CD4-positive, CD25-positive, alpha-beta regulatory T cell (primary cell): ENCODE results near the gene DCLK2. TPM values are rescaled to one million over a fixed set of nuclear protein-coding genes. Genes with fewer than 3 reads are reported as not detected.

Source experiments
- ATAC-seq, 2 donors: fragments of 150-1000 bp; cut with Tn5 transposase; one replicate each; pipeline ENCODE4 v1.10.0; 2021; ENCODE audit warnings: low read depth in 2 of 2, moderate number of reproducible peaks in 2 of 2, moderate library complexity in 1 of 2
- DNase-seq, 3 donors: peaks; one replicate each; pipeline versions ENCODE4 v3.0.0 to v3.0.0-alpha.2; 2012 to 2022; ENCODE audit warnings: mixed read lengths in 1 of 3
- H3K27ac ChIP-seq: one replicate; pipeline ENCODE4 v1.7.0; 2013; ENCODE audit warnings: mild to moderate bottlenecking, low read length; ENCODE audit not compliant: insufficient read depth, poor library complexity, severe bottlenecking
- H3K27me3 ChIP-seq: one replicate; pipeline ENCODE4 v1.7.0; 2013; ENCODE audit warnings: low read length; ENCODE audit not compliant: control insufficient read depth, insufficient read depth
- H3K36me3 ChIP-seq: one replicate; pipeline ENCODE4 v1.7.0; 2013; ENCODE audit warnings: mild to moderate bottlenecking, low read length, moderate library complexity; ENCODE audit not compliant: control insufficient read depth, insufficient read depth
- H3K4me1 ChIP-seq: 2 replicates; pipeline ENCODE4 v1.7.0; 2013; ENCODE audit warnings: mild to moderate bottlenecking, low read length; ENCODE audit not compliant: insufficient read depth, control insufficient read depth, poor library complexity, severe bottlenecking
- H3K4me3 ChIP-seq: one replicate; pipeline ENCODE4 v1.7.0; 2013; ENCODE audit warnings: low read depth, mild to moderate bottlenecking, low read length, moderate library complexity
- H3K9me3 ChIP-seq, 2 experiments: 1 replicate in 1 of 2; 2 replicates in 1 of 2; pipeline ENCODE4 v1.7.0; 2013; ENCODE audit warnings: low read length in 2 of 2, mild to moderate bottlenecking in 1 of 2, moderate library complexity in 1 of 2; ENCODE audit not compliant: control insufficient read depth in 2 of 2
- H3K27ac Mint-ChIP-seq, 3 donors: one replicate each; pipeline ENCODE4 v1.8.0; 2020 to 2022; ENCODE audit warnings: mild to moderate bottlenecking in 3 of 3, mixed read lengths in 3 of 3, moderate library complexity in 2 of 3
- H3K27me3 Mint-ChIP-seq: one replicate; pipeline ENCODE4 v1.8.0; 2022; ENCODE audit warnings: mild to moderate bottlenecking, mixed read lengths
- H3K36me3 Mint-ChIP-seq: one replicate; pipeline ENCODE4 v1.8.0; 2020; ENCODE audit warnings: mixed read lengths
- H3K4me1 Mint-ChIP-seq, 4 donors: one replicate each; pipeline ENCODE4 v1.8.0; 2020 to 2022; ENCODE audit warnings: mixed read lengths in 4 of 4, mild to moderate bottlenecking in 1 of 4
- H3K4me3 Mint-ChIP-seq, 4 donors: one replicate each; pipeline ENCODE4 v1.8.0; 2020 to 2022; ENCODE audit warnings: mild to moderate bottlenecking in 4 of 4, mixed read lengths in 4 of 4, moderate library complexity in 3 of 4
- H3K9me3 Mint-ChIP-seq, 7 donors: one replicate each; pipeline ENCODE4 v1.8.0; 2020 to 2022; ENCODE audit warnings: mixed read lengths in 7 of 7, mild to moderate bottlenecking in 3 of 7, moderate library complexity in 2 of 7
- polyA plus RNA-seq, 4 donors: library from polyadenylated mRNA; unstranded; fragments of 300-500 nt; fragmentation: Illumina TruSeq; gene quantifications; one replicate each; pipeline ENCODE4 v1.2.3, GENCODE V29; 2021
- total RNA-seq: library from RNA; stranded (reverse); gene quantifications from one replicate; pipeline ENCODE4 v1.2.3, GENCODE V29; 2022

DCLK2 gene
- total and polyA plus RNA-seq, 5 donors from 2014 or later: 0.12 TPM; not detected in 4

- no peak for DNase-seq
- peaks cover 4% of the 10 kb centered on the region for H3K27me3 Mint-ChIP-seq
- ATAC-seq: no peak
- Histone ChIP-seq H3K27me3 (no peaks in the 10 kb centered on the region), H3K4me3 (no peak overlapping the region), H3K27ac (no peak overlapping the region), H3K4me1 (no peaks in the 10 kb centered on the region), H3K36me3 (no peaks in the 10 kb centered on the region), H3K9me3 (no peaks in the 10 kb centered on the region)
- peaks cover 0 to 6% (median 0%) of the 10 kb centered on the region in 7 donors for H3K9me3 Mint-ChIP-seq
- H3K4me3 Mint-ChIP-seq: no peak overlapping the region
- no peaks in the 10 kb centered on the region for H3K36me3 Mint-ChIP-seq
- H3K27ac Mint-ChIP-seq: no peak overlapping the region
- H3K4me1 Mint-ChIP-seq: no peaks in the 10 kb centered on the region
These were observed 63.5 kb downstream of the DCLK2 start for GRCh38 chr4:150141756-150142155.

GRCh38 chr4:150142831-150143230 is 64.6 kb downstream of the DCLK2 start:
- Mint-ChIP-seq H3K27ac (no peak overlapping the region), H3K27me3 (peaks cover 3% of the 10 kb centered on the region), H3K4me3 (no peak overlapping the region), H3K9me3 (peaks cover 0 to 6% (median 0%) of the 10 kb centered on the region in 7 donors), H3K36me3 (no peaks in the 10 kb centered on the region), H3K4me1 (no peaks in the 10 kb centered on the region)
- H3K27ac ChIP-seq: no peak overlapping the region
- ATAC-seq: no peak
- no peaks in the 10 kb centered on the region for H3K9me3 ChIP-seq
- no peak overlapping the region for H3K4me3 ChIP-seq
- H3K4me1 ChIP-seq: no peaks in the 10 kb centered on the region
- no peaks in the 10 kb centered on the region for H3K36me3 ChIP-seq
- H3K27me3 ChIP-seq: no peaks in the 10 kb centered on the region
- DNase-seq: no peak

- Histone ChIP-seq H3K36me3 (no peaks in the 10 kb centered on the region), H3K9me3 (no peaks in the 10 kb centered on the region), H3K4me3 (no peak overlapping the region), H3K27me3 (no peaks in the 10 kb centered on the region), H3K27ac (no peak overlapping the region), H3K4me1 (no peaks in the 10 kb centered on the region)
- H3K4me3 Mint-ChIP-seq: no peak overlapping the region
- H3K27me3 Mint-ChIP-seq: peaks cover 6% of the 10 kb centered on the region
- peaks cover 0 to 6% (median 0%) of the 10 kb centered on the region in 7 donors for H3K9me3 Mint-ChIP-seq
- DNase-seq (no peak), ATAC-seq (no peak)
- H3K27ac Mint-ChIP-seq: no peak overlapping the region
- H3K36me3 Mint-ChIP-seq: no peaks in the 10 kb centered on the region
- H3K4me1 Mint-ChIP-seq: no peaks in the 10 kb centered on the region
These were observed 67.1 kb downstream of the DCLK2 start for GRCh38 chr4:150145090-150145945.

- no peaks in the 10 kb centered on the region for H3K36me3 ChIP-seq
- H3K9me3 ChIP-seq: no peaks in the 10 kb centered on the region
- no peak overlapping the region for H3K4me3 ChIP-seq
- H3K27ac ChIP-seq: no peak overlapping the region
- no peak for DNase-seq
- Mint-ChIP-seq H3K36me3 (no peaks in the 10 kb centered on the region), H3K27me3 (peaks cover 6% of the 10 kb centered on the region), H3K4me3 (no peak overlapping the region), H3K4me1 (no peaks in the 10 kb centered on the region), H3K27ac (peak overlapping the region in 1 of 3 donors; percentile 20), H3K9me3 (peaks cover 0 to 6% (median 0%) of the 10 kb centered on the region in 7 donors)
- no peaks in the 10 kb centered on the region for H3K27me3 ChIP-seq
- ATAC-seq: no peak
- no peaks in the 10 kb centered on the region for H3K4me1 ChIP-seq
These were observed 67.7 kb downstream of the DCLK2 start for GRCh38 chr4:150145946-150146340.

DNA sequence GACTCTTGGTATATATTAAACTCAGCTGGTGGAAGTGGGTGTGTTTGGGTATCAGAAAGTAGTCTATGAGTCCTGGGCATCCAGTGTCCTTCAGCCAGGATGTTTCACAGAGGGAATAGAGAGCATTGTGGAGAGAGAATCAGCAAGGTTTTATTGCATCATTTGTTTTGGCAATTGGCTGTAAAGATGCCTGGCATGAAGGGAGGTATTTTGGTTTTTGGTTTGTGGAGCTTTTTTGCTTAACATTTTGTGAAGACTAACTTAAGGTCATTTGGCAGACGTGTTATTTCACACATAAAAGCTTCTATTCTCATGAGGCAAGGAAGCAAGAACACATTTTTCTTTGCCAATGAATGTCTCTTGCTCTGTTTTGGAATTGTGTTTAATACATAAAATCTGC is 71.1 kb downstream of the DCLK2 start:
- ATAC-seq (no peak), DNase-seq (no peak)
- H3K9me3 Mint-ChIP-seq: peaks cover 0 to 1% (median 0%) of the 10 kb centered on the region in 7 donors
- H3K4me1 Mint-ChIP-seq: peaks cover 0 to 2% (median 0%) of the 10 kb centered on the region in 4 donors
- H3K27me3 ChIP-seq: no peaks in the 10 kb centered on the region
- H3K36me3 ChIP-seq: no peaks in the 10 kb centered on the region
- no peak overlapping the region for H3K4me3 Mint-ChIP-seq
- no peak overlapping the region for H3K27ac ChIP-seq
- H3K27me3 Mint-ChIP-seq: peaks cover 6% of the 10 kb centered on the region
- H3K4me1 ChIP-seq: no peaks in the 10 kb centered on the region
- H3K27ac Mint-ChIP-seq: no peak overlapping the region
- H3K4me3 ChIP-seq: no peak overlapping the region
- no peaks in the 10 kb centered on the region for H3K36me3 Mint-ChIP-seq
- H3K9me3 ChIP-seq: no peaks in the 10 kb centered on the region

DNA sequence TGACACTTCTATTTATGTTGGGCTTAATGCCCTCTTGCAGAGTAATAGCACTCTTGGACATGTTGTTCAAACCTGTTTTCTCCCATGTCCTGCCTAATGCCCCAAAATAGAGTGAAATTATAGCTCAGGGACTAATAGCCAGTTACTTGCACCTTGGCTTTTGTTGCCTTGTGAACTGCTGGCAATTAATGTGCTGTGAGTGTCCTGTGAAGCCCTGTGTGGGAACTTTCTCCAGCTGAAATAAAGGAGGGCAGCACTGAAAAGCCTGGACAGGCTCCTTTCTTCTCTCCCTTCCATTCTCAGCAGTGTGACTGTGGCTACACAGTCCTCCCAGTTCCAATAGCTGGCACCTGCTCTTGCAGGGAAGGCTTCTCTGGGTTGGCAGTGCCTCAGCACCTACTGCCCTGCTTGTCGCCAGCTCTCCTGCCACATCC is 72.4 kb downstream of the DCLK2 start:
- no peak overlapping the region for H3K4me3 Mint-ChIP-seq
- H3K36me3 Mint-ChIP-seq: no peaks in the 10 kb centered on the region
- no peaks in the 10 kb centered on the region for H3K4me1 ChIP-seq
- no peak overlapping the region for H3K27ac ChIP-seq
- peaks cover 0 to 2% (median 0%) of the 10 kb centered on the region in 7 donors for H3K9me3 Mint-ChIP-seq
- H3K27me3 ChIP-seq: no peaks in the 10 kb centered on the region
- no peak for ATAC-seq
- H3K27me3 Mint-ChIP-seq: peaks cover 6% of the 10 kb centered on the region
- no peak for DNase-seq
- H3K4me3 ChIP-seq: no peak overlapping the region
- H3K9me3 ChIP-seq: no peaks in the 10 kb centered on the region
- H3K4me1 Mint-ChIP-seq: peaks cover 0 to 2% (median 0%) of the 10 kb centered on the region in 4 donors
- H3K27ac Mint-ChIP-seq: no peak overlapping the region
- no peaks in the 10 kb centered on the region for H3K36me3 ChIP-seq

- Mint-ChIP-seq H3K36me3 (no peaks in the 10 kb centered on the region), H3K4me3 (no peak overlapping the region)
- no peak for ATAC-seq
These were observed 74.5 kb downstream of the DCLK2 start for GRCh38 chr4:150152766-150153165.

GRCh38 chr4:150155391-150155790 is 77.1 kb downstream of the DCLK2 start:
- Histone ChIP-seq H3K27me3 (no peaks in the 10 kb centered on the region), H3K36me3 (no peaks in the 10 kb centered on the region), H3K27ac (no peak overlapping the region), H3K9me3 (no peaks in the 10 kb centered on the region), H3K4me1 (no peaks in the 10 kb centered on the region), H3K4me3 (no peak overlapping the region)
- Mint-ChIP-seq H3K36me3 (no peaks in the 10 kb centered on the region), H3K9me3 (peaks cover 0 to 3% (median 0%) of the 10 kb centered on the region in 7 donors), H3K27ac (no peak overlapping the region), H3K4me1 (peaks cover 0 to 2% (median 0%) of the 10 kb centered on the region in 4 donors), H3K4me3 (no peak overlapping the region), H3K27me3 (no peaks in the 10 kb centered on the region)
- DNase-seq (no peak), ATAC-seq (no peak)

More at GRCh38 chr4:150152766-150153165, 74.5 kb downstream of the DCLK2 start:
- peaks cover 0 to 3% (median 0%) of the 10 kb centered on the region in 7 donors for H3K9me3 Mint-ChIP-seq
- H3K4me1 Mint-ChIP-seq: peaks cover 0 to 2% (median 0%) of the 10 kb centered on the region in 4 donors
- Histone ChIP-seq H3K9me3 (no peaks in the 10 kb centered on the region), H3K4me3 (no peak overlapping the region), H3K4me1 (no peaks in the 10 kb centered on the region), H3K27ac (no peak overlapping the region), H3K27me3 (no peaks in the 10 kb centered on the region), H3K36me3 (no peaks in the 10 kb centered on the region)
- H3K27ac Mint-ChIP-seq: no peak overlapping the region
- H3K27me3 Mint-ChIP-seq: peaks cover 6% of the 10 kb centered on the region
- DNase-seq: no peak
